ENCODE data around the gene IL17RA.
"Not testable (repeated sequence)": the region's sequence is repeated elsewhere in the genome, so short reads cannot be mapped to it uniquely, and the experiment has no call there.

The IL17RA gene

GRCh38 chr22:17140826-17141766, 56.3 kb downstream of the IL17RA start:
- Histone ChIP-seq H3K27ac (no peak overlapping the region), H3K36me3 (replicated peaks) (peaks cover 2% of the 10 kb centered on the region), H3K4me3 (ENCODE audit: low read depth, low read length) (no peak overlapping the region), H3K27me3 (replicated peaks) (no peaks in the 10 kb centered on the region)
- no peak for DNase-seq
- TF ChIP-seq, protein P1, sequence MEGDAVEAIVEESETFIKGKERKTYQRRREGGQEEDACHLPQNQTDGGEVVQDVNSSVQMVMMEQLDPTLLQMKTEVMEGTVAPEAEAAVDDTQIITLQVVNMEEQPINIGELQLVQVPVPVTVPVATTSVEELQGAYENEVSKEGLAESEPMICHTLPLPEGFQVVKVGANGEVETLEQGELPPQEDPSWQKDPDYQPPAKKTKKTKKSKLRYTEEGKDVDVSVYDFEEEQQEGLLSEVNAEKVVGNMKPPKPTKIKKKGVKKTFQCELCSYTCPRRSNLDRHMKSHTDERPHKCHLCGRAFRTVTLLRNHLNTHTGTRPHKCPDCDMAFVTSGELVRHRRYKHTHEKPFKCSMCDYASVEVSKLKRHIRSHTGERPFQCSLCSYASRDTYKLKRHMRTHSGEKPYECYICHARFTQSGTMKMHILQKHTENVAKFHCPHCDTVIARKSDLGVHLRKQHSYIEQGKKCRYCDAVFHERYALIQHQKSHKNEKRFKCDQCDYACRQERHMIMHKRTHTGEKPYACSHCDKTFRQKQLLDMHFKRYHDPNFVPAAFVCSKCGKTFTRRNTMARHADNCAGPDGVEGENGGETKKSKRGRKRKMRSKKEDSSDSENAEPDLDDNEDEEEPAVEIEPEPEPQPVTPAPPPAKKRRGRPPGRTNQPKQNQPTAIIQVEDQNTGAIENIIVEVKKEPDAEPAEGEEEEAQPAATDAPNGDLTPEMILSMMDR (IDR thresholded peaks at IDR 0.05; ENCODE audit: low read depth, low read length, missing control alignments): no peak
- in situ Hi-C loops (cut with HindIII; ENCODE audit: low pct_ligation_motif_present, low sequenced_read_pairs): no loop called here

DNA sequence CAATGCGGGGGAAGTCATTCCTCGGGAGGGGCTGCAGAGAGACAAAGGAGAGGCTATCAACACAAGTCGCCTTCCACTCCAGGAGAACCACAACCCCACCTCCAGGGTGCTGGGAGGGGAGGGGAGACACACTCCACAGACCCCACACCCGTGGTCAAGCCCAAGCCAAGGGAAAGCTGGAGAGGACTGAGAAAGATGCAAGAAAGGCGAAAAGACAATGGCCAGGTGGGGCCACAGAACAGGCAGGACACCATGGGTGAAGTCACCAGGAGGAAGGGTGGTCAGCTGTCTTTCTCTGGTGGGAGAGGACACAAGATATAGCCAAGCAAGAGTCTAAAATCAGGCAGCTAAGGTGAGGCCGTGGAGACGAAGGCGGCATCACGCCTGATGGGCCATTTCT, 58.3 kb downstream of the IL17RA start:
- in situ Hi-C loops (cut with HindIII; ENCODE audit: low pct_ligation_motif_present, low sequenced_read_pairs): no loop called here
- H3K27me3 ChIP-seq (replicated peaks): no peaks in the 10 kb centered on the region
- peaks cover 2% of the 10 kb centered on the region for H3K36me3 ChIP-seq (replicated peaks)
- TF ChIP-seq, protein P1 (IDR thresholded peaks at IDR 0.05; ENCODE audit: low read depth, low read length, missing control alignments): no peak
- H3K4me3 ChIP-seq (ENCODE audit: low read depth, low read length): no peak overlapping the region
- H3K27ac ChIP-seq: no peak overlapping the region
- DNase-seq: no peak

DNA sequence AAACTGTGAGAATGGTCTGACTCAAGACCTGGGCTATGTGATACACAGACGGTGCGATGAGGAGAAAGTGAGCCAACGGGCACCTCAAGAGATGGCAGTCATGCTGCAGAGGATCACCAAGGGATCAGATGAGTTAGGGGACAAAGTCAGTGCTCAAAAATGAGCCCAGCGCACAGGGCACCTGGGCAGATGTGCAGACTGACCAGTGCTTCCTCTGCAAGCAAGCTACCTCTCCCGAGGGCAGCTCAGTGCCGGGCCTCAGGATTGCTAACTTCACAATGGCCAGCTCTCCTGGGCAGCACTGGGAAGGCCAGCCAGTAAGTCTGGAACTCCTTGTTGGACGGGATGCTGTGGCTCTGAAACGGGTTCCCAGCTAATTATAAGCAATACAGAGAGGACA, 59.0 kb downstream of the IL17RA start:
- H3K36me3 ChIP-seq (replicated peaks): peaks cover 2% of the 10 kb centered on the region

GRCh38 chr22:17145021-17145680, 60.4 kb downstream of the IL17RA start:
- Histone ChIP-seq H3K36me3 (replicated peaks) (no peaks in the 10 kb centered on the region), H3K27me3 (replicated peaks) (no peaks in the 10 kb centered on the region), H3K4me3 (ENCODE audit: low read depth, low read length) (no peak overlapping the region), H3K27ac (no peak overlapping the region)
- DNase-seq: no peak
- TF ChIP-seq, protein P1 (IDR thresholded peaks at IDR 0.05; ENCODE audit: low read depth, low read length, missing control alignments): no peak
- in situ Hi-C loops (cut with HindIII; ENCODE audit: low pct_ligation_motif_present, low sequenced_read_pairs): no loop called here

More for the DNA sequence above, 59.0 kb downstream of the IL17RA start:
- TF ChIP-seq, protein P1 (IDR thresholded peaks at IDR 0.05; ENCODE audit: low read depth, low read length, missing control alignments): no peak
- no peak overlapping the region for H3K27ac ChIP-seq
- no peak for DNase-seq
- no peak overlapping the region for H3K4me3 ChIP-seq (ENCODE audit: low read depth, low read length)
- no peaks in the 10 kb centered on the region for H3K27me3 ChIP-seq (replicated peaks)
- in situ Hi-C loops (cut with HindIII; ENCODE audit: low pct_ligation_motif_present, low sequenced_read_pairs): no loop called here

- DNase-seq; H3K4me3 ChIP-seq (ENCODE audit: low read depth, low read length); H3K36me3 ChIP-seq (replicated peaks); H3K27me3 ChIP-seq (replicated peaks); H3K27ac ChIP-seq; in situ Hi-C loops (cut with HindIII; ENCODE audit: low pct_ligation_motif_present, low sequenced_read_pairs): not testable (repeated sequence)
Measured at GRCh38 chr22:17147458-17147857, 62.7 kb downstream of the IL17RA start.

GRCh38 chr22:17149076-17149815, 64.4 kb downstream of the IL17RA start:
- Histone ChIP-seq H3K36me3 (replicated peaks) (no peaks in the 10 kb centered on the region), H3K27me3 (replicated peaks) (no peaks in the 10 kb centered on the region), H3K27ac (no peak overlapping the region), H3K4me3 (ENCODE audit: low read depth, low read length) (no peak overlapping the region)
- TF ChIP-seq, protein P1 (IDR thresholded peaks at IDR 0.05; ENCODE audit: low read depth, low read length, missing control alignments): no peak
- in situ Hi-C loops (cut with HindIII; ENCODE audit: low pct_ligation_motif_present, low sequenced_read_pairs): no loop called here
- no peak for DNase-seq
